ENCODE measurements around the gene HADH.
"Not testable (repeated sequence)": the region's sequence is repeated elsewhere in the genome, so short reads cannot be mapped to it uniquely, and the experiment has no call there.

HADH gene

DNA sequence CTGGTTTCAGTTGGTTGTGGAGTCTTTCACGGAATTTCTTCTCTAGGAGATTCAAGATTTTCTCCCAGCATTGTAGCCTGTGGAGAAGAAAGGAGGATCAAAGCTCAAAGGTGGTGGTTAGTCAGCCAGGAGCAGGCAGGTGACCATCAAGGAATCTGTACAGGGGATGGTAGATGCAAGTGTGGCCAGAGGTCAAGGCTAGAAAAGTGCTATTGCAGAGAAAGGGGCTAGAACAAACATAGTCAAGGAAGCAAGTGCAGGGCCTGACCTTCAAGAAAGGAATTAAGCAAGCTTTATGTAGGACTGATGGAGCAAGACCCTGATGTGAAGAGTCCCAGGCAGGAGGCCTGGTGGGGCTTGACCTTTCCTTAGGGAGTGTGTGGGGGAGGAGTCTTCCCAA is 16.1 kb downstream of the HADH start:
- TF ChIP-seq CTCF (conservative IDR thresholded peaks at IDR 0.05; ENCODE audit: low read depth, low read length) = no peak
- no peak for DNase-seq (ENCODE audit: low read depth)
- no peak overlapping the region for H3K4me3 ChIP-seq (ENCODE audit: low read length)

DNA sequence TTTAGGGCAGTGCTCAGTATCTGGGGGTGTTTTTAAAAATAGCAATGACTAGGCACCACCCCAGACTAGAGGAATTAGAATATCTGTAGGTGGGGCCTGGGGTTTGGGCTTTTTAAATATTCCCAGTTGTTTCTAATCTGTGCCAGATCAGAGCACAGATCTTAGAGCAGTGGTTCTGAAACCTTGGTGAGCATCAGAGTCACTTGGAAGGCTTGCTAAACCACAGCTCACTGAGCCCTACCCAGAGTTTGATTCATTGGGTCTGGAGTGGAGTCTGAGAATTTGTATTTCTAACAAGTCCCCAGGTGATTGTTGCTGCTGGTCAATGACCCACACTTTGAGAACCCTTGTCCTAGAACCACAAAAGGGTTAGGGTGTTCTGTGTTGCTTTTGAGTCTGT is 16.7 kb downstream of the HADH start:
- no peak for DNase-seq (ENCODE audit: low read depth)
- no peak for TF ChIP-seq CTCF (conservative IDR thresholded peaks at IDR 0.05; ENCODE audit: low read depth, low read length)

DNA sequence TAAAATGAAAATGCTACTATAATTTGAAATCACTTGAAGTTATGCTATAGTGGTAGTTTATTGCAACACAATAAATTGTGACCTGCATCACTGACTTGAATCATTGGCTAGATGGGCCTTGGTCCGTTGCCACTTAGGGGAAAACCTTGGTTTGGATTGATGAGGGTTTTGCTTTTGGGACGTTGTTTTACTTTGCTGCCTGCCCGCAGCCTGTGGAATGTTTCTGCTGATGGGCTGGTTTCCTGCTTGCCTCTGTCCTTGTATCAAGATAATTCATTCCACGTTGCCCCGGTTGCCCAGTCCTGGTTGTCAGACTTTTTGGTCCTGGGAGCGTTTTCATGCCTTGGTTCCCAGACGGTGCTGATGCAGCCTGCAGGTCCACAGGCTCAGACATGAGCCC is 18.3 kb downstream of the HADH start:
- no peak overlapping the region for H3K4me3 ChIP-seq (ENCODE audit: low read length)
- no peak for TF ChIP-seq CTCF (conservative IDR thresholded peaks at IDR 0.05; ENCODE audit: low read depth, low read length)
- DNase-seq (ENCODE audit: low read depth) = no peak

More for the DNA sequence above, 16.7 kb downstream of the HADH start:
- H3K4me3 ChIP-seq (ENCODE audit: low read length) = no peak overlapping the region

GRCh38 chr4:108008721-108009120 is 19.0 kb downstream of the HADH start:
- TF ChIP-seq CTCF (conservative IDR thresholded peaks at IDR 0.05; ENCODE audit: low read depth, low read length) = no peak
- no peak overlapping the region for H3K4me3 ChIP-seq (ENCODE audit: low read length)
- no peak for DNase-seq (ENCODE audit: low read depth)

GRCh38 chr4:108010167-108010566 is 20.5 kb downstream of the HADH start:
- no peak for TF ChIP-seq CTCF (conservative IDR thresholded peaks at IDR 0.05; ENCODE audit: low read depth, low read length)
- DNase-seq (ENCODE audit: low read depth) = no peak
- H3K4me3 ChIP-seq (ENCODE audit: low read length) = no peak overlapping the region

DNA sequence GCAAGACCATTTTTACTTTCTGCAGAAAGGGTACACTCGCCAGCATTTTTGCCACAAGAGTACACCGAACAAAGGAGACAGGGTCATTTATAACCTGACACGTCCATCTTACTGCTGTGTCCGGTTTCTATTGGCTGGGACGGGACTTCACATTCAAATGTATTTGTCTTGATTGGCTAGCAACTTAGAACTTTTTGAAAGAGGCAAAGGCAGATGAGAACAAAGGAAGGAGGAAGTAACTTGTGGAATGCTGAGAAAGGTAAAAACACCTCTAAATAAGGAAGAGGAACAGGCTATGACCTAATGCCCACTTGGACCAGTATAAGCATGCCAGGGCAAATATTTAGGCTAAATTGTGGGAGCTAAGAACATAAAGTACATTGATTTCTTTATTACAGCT is 22.7 kb downstream of the HADH start:
- not testable (repeated sequence) for H3K4me3 ChIP-seq (ENCODE audit: low read length); DNase-seq (ENCODE audit: low read depth)

DNA sequence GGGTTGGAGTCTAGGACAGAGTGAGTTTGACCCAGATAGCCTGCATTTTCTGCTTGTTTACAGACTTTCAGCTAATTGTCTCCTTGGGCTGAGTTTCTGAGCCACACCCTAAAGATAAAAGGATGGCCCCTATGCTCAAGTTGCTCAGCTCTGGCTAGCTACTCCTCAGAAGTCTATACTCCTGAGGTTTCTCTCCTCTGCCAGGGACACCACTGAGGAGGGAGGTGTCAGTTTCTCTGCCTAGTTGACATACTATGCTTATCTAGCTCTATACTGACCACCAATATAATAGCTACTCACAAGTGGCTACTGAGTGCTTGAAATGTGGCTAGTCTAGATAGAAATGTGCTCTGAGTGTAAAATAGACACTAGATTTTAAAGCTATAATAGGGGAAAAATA is 23.6 kb downstream of the HADH start:
- TF ChIP-seq CTCF (conservative IDR thresholded peaks at IDR 0.05; ENCODE audit: low read depth, low read length) = no peak
- no peak overlapping the region for H3K4me3 ChIP-seq (ENCODE audit: low read length)
- no peak for DNase-seq (ENCODE audit: low read depth)

DNA sequence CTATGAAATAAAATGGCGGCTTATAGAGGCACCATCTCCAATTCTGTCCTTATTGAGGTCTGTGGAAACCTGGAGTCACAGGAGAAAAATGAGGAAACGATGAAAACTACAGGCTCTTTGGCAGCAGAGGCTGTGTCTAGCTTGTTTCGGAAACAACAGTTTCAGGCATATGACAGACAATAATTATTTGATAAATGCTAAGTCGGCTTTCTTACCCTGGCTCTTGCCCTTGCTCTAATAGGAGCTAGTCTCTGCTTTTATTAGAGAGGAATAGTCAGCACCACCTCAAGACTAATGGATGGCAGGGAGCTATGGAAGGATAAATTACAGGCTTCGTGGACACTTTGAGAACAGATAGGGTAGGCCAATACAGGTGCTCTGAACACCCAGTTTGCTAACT is 24.3 kb downstream of the HADH start:
- TF ChIP-seq CTCF (conservative IDR thresholded peaks at IDR 0.05; ENCODE audit: low read depth, low read length) = no peak
- no peak overlapping the region for H3K4me3 ChIP-seq (ENCODE audit: low read length)
- no peak for DNase-seq (ENCODE audit: low read depth)

Data from retinal pigment epithelial cell (primary cell).